Progenitor cell of endocrine pancreas (in vitro differentiated cells): Measurements from ENCODE around the gene ROR2. TPM values are rescaled to one million over a fixed set of nuclear protein-coding genes. Genes with fewer than 3 reads are reported as not detected.
A peak's percentile ranks its signal among the peaks of the same experiment; 100 is the strongest.

Source experiments
- DNase-seq: peaks from one replicate; pipeline ENCODE4 v3.0.0; 2021; ENCODE audit warnings: low spot score; ENCODE audit not compliant: unreplicated experiment
- H3K27ac Mint-ChIP-seq: 2 replicates; pipeline ENCODE4 v1.8.0; 2021; ENCODE audit warnings: mild to moderate bottlenecking, moderate library complexity, mixed read lengths
- H3K27me3 Mint-ChIP-seq: 2 replicates; pipeline ENCODE4 v1.8.0; 2021; ENCODE audit warnings: mixed read lengths
- H3K36me3 Mint-ChIP-seq: 2 replicates; pipeline ENCODE4 v1.8.0; 2022; ENCODE audit warnings: mixed read lengths; ENCODE audit not compliant: insufficient read depth
- H3K4me1 Mint-ChIP-seq: 2 replicates; pipeline ENCODE4 v1.8.0; 2021; ENCODE audit warnings: low read depth, mixed read lengths
- H3K4me3 Mint-ChIP-seq: 2 replicates; pipeline ENCODE4 v1.8.0; 2021; ENCODE audit warnings: low read depth, mild to moderate bottlenecking, moderate library complexity, mixed read lengths
- H3K9me3 Mint-ChIP-seq: 2 replicates; pipeline ENCODE4 v1.8.0; 2021; ENCODE audit warnings: low read depth, mixed read lengths
- total RNA-seq: library from RNA; stranded (reverse); gene quantifications from 2 replicates; pipeline ENCODE4 v1.2.1, GENCODE V29; 2021
- TF ChIP-seq, protein P1 (sequence below): fragments of 200-600 bp; sonication (generic); IDR thresholded peaks from one replicate; pipeline ENCODE4 v1.5.0; 2021; ENCODE audit warnings: antibody characterized with exemption, mild to moderate bottlenecking; ENCODE audit not compliant: unreplicated experiment

Gene ROR2
- total RNA-seq, 1 donor from 2014 or later, result 23.6 TPM

DNA sequence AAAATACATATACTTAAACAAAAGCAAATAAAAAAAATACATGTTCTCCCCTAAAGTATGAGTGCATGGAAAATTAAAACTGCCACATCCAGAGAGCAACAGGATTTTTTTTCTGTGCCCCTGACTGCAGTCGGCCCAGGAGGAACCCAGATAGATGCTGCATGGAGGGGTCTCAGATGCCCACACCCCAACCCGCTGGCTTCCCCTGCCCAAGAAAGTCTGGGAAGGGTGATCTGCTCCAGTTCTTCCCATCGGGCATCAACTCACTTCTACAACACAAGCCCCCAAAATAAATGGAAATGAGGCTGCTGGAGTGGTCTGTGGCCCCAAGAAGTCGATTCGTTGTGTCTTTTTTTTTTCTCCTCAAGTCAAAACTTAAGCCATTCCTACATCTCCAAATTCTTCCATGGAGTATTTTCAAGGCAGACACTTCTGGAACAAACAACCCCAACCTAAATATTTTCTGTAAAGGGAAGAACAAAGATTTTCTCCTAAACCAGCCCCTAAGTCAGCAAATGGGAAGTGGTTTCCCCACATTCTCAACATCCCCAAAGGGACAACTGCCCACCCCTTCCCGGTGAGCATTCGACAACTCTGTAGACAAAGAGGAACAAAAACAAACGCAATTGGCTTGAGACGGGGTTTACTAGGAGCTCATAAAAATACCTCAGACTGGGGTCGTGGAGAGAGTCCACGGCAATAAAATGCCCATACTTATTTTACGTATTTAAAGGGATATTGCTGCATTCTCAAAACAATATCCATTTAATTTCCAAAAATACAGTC, 46.7 kb downstream of the ROR2 start:
- TF ChIP-seq, protein P1, sequence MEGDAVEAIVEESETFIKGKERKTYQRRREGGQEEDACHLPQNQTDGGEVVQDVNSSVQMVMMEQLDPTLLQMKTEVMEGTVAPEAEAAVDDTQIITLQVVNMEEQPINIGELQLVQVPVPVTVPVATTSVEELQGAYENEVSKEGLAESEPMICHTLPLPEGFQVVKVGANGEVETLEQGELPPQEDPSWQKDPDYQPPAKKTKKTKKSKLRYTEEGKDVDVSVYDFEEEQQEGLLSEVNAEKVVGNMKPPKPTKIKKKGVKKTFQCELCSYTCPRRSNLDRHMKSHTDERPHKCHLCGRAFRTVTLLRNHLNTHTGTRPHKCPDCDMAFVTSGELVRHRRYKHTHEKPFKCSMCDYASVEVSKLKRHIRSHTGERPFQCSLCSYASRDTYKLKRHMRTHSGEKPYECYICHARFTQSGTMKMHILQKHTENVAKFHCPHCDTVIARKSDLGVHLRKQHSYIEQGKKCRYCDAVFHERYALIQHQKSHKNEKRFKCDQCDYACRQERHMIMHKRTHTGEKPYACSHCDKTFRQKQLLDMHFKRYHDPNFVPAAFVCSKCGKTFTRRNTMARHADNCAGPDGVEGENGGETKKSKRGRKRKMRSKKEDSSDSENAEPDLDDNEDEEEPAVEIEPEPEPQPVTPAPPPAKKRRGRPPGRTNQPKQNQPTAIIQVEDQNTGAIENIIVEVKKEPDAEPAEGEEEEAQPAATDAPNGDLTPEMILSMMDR, result no peak
- DNase-seq, result no peak
- Mint-ChIP-seq H3K27me3 (peaks cover 6% of the 10 kb centered on the region), H3K4me3 (peak overlapping the region; percentile 19), H3K27ac (peak overlapping the region; percentile 53), H3K36me3 (no peaks in the 10 kb centered on the region), H3K9me3 (no peaks in the 10 kb centered on the region), H3K4me1 (peaks cover 59% of the 10 kb centered on the region)

DNA sequence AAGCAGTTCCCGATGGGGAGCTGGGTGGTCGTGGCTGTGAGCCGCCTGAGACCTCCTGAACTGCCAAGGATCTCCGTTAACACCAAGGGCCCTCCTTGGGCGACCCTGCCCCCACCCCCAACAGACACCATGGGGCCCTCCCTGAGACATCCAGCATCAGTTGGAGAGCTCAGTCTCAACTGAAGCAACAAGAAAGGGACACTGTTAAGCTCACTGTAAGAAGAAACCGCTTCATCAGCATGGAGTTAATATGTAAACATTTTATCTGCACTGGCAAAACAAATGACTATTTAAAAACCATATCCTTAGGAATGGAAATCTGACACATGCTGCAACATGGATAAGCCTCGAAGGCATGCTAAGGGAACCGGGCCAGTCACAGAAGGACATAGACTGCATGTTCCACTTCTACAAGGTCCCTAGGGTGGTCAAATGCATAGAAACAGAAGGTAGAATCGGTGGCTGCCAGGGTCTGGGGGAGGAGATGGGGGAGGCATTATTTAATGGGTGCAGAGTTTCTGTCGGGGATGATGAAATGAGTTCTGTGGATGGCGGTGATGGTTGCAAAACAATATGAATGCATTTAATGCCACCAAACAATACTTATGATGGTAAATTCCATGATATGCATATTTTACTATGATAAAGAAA, 47.4 kb downstream of the ROR2 start:
- Mint-ChIP-seq H3K9me3 (no peaks in the 10 kb centered on the region), H3K36me3 (no peaks in the 10 kb centered on the region), H3K27ac (peak overlapping the region; percentile 33), H3K4me3 (peak overlapping the region; percentile 50), H3K27me3 (peaks cover 6% of the 10 kb centered on the region), H3K4me1 (peaks cover 57% of the 10 kb centered on the region)
- no peak for DNase-seq
- TF ChIP-seq, protein P1, result no peak

DNA sequence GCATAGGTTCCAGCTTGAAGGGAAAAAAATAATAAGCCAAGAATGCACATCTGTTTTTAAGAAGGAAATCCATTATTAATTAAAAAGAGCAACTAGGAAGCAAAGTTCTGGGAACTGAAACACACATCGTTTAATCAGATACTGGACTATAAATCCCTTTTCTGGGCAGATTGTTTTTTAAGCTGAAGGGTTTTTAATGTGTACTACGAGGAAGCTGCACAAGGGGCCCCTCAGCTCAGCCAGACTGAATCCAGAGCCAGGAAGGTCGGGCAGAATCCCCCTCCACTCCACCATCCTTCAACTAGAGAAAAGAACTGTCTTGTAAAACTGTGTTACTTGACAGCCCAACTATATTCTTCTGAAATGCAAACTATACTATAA, 49.2 kb downstream of the ROR2 start:
- no peak for DNase-seq
- Mint-ChIP-seq H3K9me3 (no peaks in the 10 kb centered on the region), H3K4me1 (peaks cover 70% of the 10 kb centered on the region), H3K27ac (no peak overlapping the region), H3K36me3 (no peaks in the 10 kb centered on the region), H3K27me3 (no peaks in the 10 kb centered on the region), H3K4me3 (no peak overlapping the region)
- TF ChIP-seq, protein P1, result no peak

DNA sequence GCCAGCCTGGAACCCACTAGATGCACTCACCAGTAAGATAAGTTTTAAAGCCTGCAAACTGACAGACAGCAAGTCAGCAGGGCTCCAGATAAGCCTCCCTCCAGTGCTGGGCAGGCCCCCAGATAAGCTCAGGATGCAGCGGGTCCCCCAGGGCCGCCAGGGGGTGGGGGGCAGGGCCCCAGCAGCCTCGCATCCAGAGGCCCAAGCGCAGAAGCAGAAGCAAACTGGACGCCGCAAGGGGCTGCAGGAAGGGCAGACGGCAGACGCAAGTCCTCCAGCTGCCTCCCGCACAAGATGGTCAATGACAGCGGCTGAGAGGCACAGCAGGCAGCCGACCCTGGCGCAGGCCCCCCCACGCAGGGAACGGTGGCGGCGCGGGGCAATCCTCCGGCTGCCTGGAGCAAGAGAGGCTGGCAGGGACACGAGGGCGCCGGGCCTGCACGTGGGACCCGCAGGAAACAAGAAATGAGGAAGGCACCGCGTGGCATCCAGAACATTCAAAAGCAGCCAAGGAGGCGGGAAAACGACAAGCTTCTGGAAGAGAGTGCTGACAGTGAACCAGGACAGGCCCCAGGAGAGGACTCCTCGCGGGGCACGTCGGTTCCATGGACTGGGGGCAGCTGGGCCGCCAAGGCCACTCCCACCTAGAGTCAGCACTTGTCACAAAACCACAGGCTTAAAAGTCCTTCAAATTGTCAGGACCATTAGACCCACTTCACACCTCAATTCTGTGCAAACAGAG, 49.8 kb downstream of the ROR2 start:
- no peak for DNase-seq
- peaks cover 70% of the 10 kb centered on the region for H3K4me1 Mint-ChIP-seq
- H3K27me3 Mint-ChIP-seq, result no peaks in the 10 kb centered on the region
- H3K36me3 Mint-ChIP-seq, result no peaks in the 10 kb centered on the region
- H3K27ac Mint-ChIP-seq, result no peak overlapping the region
- H3K9me3 Mint-ChIP-seq, result no peaks in the 10 kb centered on the region
- TF ChIP-seq, protein P1, result no peak
- H3K4me3 Mint-ChIP-seq, result no peak overlapping the region

DNA sequence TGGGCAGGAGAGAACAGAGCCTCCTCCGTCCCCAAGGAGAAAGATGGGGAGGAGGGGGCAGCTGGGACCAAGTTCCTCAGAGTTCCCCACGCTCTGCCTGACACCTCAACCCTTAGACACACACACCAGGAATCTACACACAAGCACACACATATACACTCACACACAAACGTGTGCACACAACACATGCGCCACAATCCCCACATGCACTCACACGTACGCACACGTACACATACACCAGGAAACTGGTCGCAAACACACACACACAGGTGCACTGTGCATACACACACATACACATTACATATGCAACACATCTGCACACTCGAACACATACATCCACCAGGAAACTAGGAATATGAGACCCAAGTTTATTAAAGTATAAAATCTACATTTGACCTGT, 50.4 kb downstream of the ROR2 start:
- DNase-seq, result no peak
- Mint-ChIP-seq H3K4me3 (peak overlapping the region; percentile 2), H3K27ac (peak overlapping the region; percentile 47), H3K27me3 (no peaks in the 10 kb centered on the region), H3K36me3 (no peaks in the 10 kb centered on the region), H3K9me3 (no peaks in the 10 kb centered on the region), H3K4me1 (peaks cover 74% of the 10 kb centered on the region)
- TF ChIP-seq, protein P1, result no peak
